CD14-positive monocyte (primary cell): ENCODE data around the gene OAT. TPM values are rescaled to one million over a fixed set of nuclear protein-coding genes. Genes with fewer than 3 reads are reported as not detected.

Experiments
- DNase-seq, 3 donors: peaks; one replicate each; pipeline ENCODE4 v3.0.0-alpha.2; 2011 to 2022
- H2AFZ ChIP-seq: 2 replicates; pipeline ENCODE4 v1.6.0; 2012; ENCODE audit warnings: mild to moderate bottlenecking, low read depth, low read length, inconsistent platforms; ENCODE audit not compliant: insufficient read depth, poor library complexity, severe bottlenecking
- H3K27ac ChIP-seq, 2 donors: 1 replicate in 1 of 2; 2 replicates in 1 of 2; pipeline ENCODE4 v1.5.1; 2012 to 2013; ENCODE audit warnings: low read length in 2 of 2, control low read depth in 1 of 2, inconsistent platforms in 1 of 2, low read depth in 1 of 2, mild to moderate bottlenecking in 1 of 2
- H3K27me3 ChIP-seq, 2 donors: one replicate each; pipeline versions ENCODE4 v1.6.0 to v1.6.1; 2011 to 2013; ENCODE audit warnings: low read length in 2 of 2; ENCODE audit not compliant: control insufficient read depth in 2 of 2, insufficient read depth in 2 of 2
- H3K36me3 ChIP-seq, 2 donors: replicated peaks in 1 of 2; 1 replicate in 1 of 2; 2 replicates in 1 of 2; pipeline versions ENCODE4 v1.5.1 to v1.6.1; 2012 to 2013; ENCODE audit warnings: low read length in 2 of 2, control low read depth in 1 of 2, inconsistent platforms in 1 of 2, mild to moderate bottlenecking in 1 of 2; ENCODE audit not compliant: insufficient read depth in 2 of 2, control insufficient read depth in 1 of 2
- H3K4me1 ChIP-seq, 2 donors: 1 replicate in 1 of 2; 2 replicates in 1 of 2; pipeline versions ENCODE4 v1.5.1 to v1.6.1; 2012 to 2013; ENCODE audit warnings: low read length in 2 of 2, control low read depth in 1 of 2, inconsistent platforms in 1 of 2, mild to moderate bottlenecking in 1 of 2, moderate library complexity in 1 of 2; ENCODE audit not compliant: insufficient read depth in 2 of 2, control insufficient read depth in 1 of 2
- H3K4me2 ChIP-seq: replicated peaks from 2 replicates; pipeline ENCODE3; 2012; ENCODE audit warnings: low read length, moderate library complexity, mild to moderate bottlenecking; ENCODE audit not compliant: poor library complexity, severe bottlenecking; ENCODE audit errors: extremely low read depth
- H3K4me3 ChIP-seq, 3 experiments: fragments of 200-600 bp in 1 of 3; sonication (generic) in 1 of 3; replicated peaks in 1 of 3; 1 replicate in 2 of 3; 2 replicates in 1 of 3; pipeline ENCODE4 v1.5.1; 2011 to 2013; ENCODE audit warnings: low read length in 3 of 3, mild to moderate bottlenecking in 3 of 3, control low read depth in 2 of 3, low read depth in 2 of 3, inconsistent platforms in 1 of 3, moderate library complexity in 1 of 3
- H3K79me2 ChIP-seq: 2 replicates; pipeline ENCODE4 v1.6.0; 2012; ENCODE audit warnings: mild to moderate bottlenecking, control low read depth, inconsistent platforms, low read length, moderate library complexity; ENCODE audit not compliant: insufficient read depth
- H3K9ac ChIP-seq: 2 replicates; pipeline ENCODE4 v1.6.0; 2017; ENCODE audit warnings: low read length, mild to moderate bottlenecking; ENCODE audit not compliant: insufficient read depth, poor library complexity, severe bottlenecking
- H3K9me3 ChIP-seq, 2 donors: replicated peaks in 1 of 2; 1 replicate in 1 of 2; 2 replicates in 1 of 2; pipeline versions ENCODE4 v1.5.1 to v1.6.1; 2012 to 2013; ENCODE audit warnings: low read length in 2 of 2, control low read depth in 1 of 2; ENCODE audit not compliant: control insufficient read depth in 1 of 2, insufficient read depth in 1 of 2
- H4K20me1 ChIP-seq: 2 replicates; pipeline ENCODE4 v1.6.0; 2012; ENCODE audit warnings: mild to moderate bottlenecking, low read length, control low read depth, moderate library complexity; ENCODE audit not compliant: insufficient read depth
- H3K27ac Mint-ChIP-seq, 7 donors: one replicate each; pipeline ENCODE4 v1.8.0; 2020; ENCODE audit warnings: mild to moderate bottlenecking in 7 of 7, mixed read lengths in 7 of 7, moderate library complexity in 6 of 7, inconsistent platforms in 2 of 7
- H3K27me3 Mint-ChIP-seq, 3 donors: one replicate each; pipeline ENCODE4 v1.8.0; 2021 to 2022; ENCODE audit warnings: low read depth in 3 of 3, mild to moderate bottlenecking in 3 of 3, mixed read lengths in 3 of 3, moderate library complexity in 3 of 3, inconsistent platforms in 1 of 3
- H3K36me3 Mint-ChIP-seq, 2 donors: one replicate each; pipeline ENCODE4 v1.8.0; 2020; ENCODE audit warnings: mixed read lengths in 2 of 2, inconsistent platforms in 1 of 2, mild to moderate bottlenecking in 1 of 2
- H3K4me1 Mint-ChIP-seq: one replicate; pipeline ENCODE4 v1.8.0; 2020; ENCODE audit warnings: mild to moderate bottlenecking, mixed read lengths
- H3K4me3 Mint-ChIP-seq, 2 donors: one replicate each; pipeline ENCODE4 v1.8.0; 2020; ENCODE audit warnings: mild to moderate bottlenecking in 2 of 2, mixed read lengths in 2 of 2, moderate library complexity in 1 of 2
- H3K9me3 Mint-ChIP-seq, 7 donors: one replicate each; pipeline ENCODE4 v1.8.0; 2020 to 2022; ENCODE audit warnings: mixed read lengths in 7 of 7, mild to moderate bottlenecking in 6 of 7, moderate library complexity in 6 of 7, inconsistent platforms in 2 of 7
- CTCF ChIP-seq: fragments of 200-600 bp; IDR thresholded peaks from one replicate; pipeline ENCODE4 v1.8.0; 2022; ENCODE audit warnings: antibody characterized with exemption, mild to moderate bottlenecking
- WGBS: methylation state at CpG from one replicate; pipeline ENCODE4 v1.1.5; 2013; ENCODE audit warnings: missing lambda C conversion rate; ENCODE audit not compliant: insufficient coverage; 5-methylcytosine and 5-hydroxymethylcytosine counted together
- intact Hi-C, 2 donors: fragments of 100-400 bp; cut with micrococcal nuclease; formaldehyde crosslinking; loops; one replicate each; pipeline versions ENCODE4 v1.15.0 to v1.15.1; 2023
- polyA plus RNA-seq, 3 donors: library from polyadenylated mRNA; depleted of rRNA in 1 of 3; unstranded in 2 of 3; stranded (reverse) in 1 of 3; fragments of 300-500 nt in 2 of 3; fragments of >200 nt in 1 of 3; fragmentation: Illumina TruSeq in 2 of 3; gene quantifications; 1 replicate in 2 of 3; 2 replicates in 1 of 3; pipeline ENCODE4 v1.2.3, GENCODE V29; 2012 to 2021

The OAT gene
- polyA plus RNA-seq, 3 donors, result 83.5 to 89.6 (median 87.3) TPM

GRCh38 chr10:124462348-124462695, 43.6 kb upstream of the OAT start:
- Histone ChIP-seq H4K20me1 (peaks cover 6% of the 10 kb centered on the region), H3K4me2 (peak overlapping the region; percentile 85), H3K9me3 (no peaks in the 10 kb centered on the region), H3K27me3 (peaks cover 0 to 7% of the 10 kb centered on the region in 2 donors), H3K36me3 (no peaks in the 10 kb centered on the region), H3K4me1 (peaks cover 17 to 23% of the 10 kb centered on the region in 2 donors), H3K79me2 (no peaks in the 10 kb centered on the region), H2AFZ (peak overlapping the region; percentile 94), H3K9ac (peak overlapping the region; percentile 77), H3K27ac (peak overlapping the region in 1 of 2 donors; percentile 84), H3K4me3 (peak overlapping the region; percentile 51 to 87 (median 86))
- intact Hi-C loops, result loop anchor here in 1 of 2 donors (10.0 kb wide), 1 partner anchor 1308 kb away; the partner anchor contains the start of gene BUB3
- Mint-ChIP-seq H3K27ac (peak overlapping the region in 3 of 7 donors; percentile 63 to 89 (median 86)), H3K9me3 (peaks cover 0 to 3% (median 0%) of the 10 kb centered on the region in 7 donors), H3K4me1 (peaks cover 29% of the 10 kb centered on the region), H3K27me3 (peaks cover 6 to 19% (median 11%) of the 10 kb centered on the region in 3 donors), H3K4me3 (peak overlapping the region; percentile 86 to 87), H3K36me3 (peaks cover 0 to under 1% of the 10 kb centered on the region in 2 donors)
- 63% methylated on average over 2 of the region's 8 CpGs for WGBS
- no peak for TF ChIP-seq CTCF
- no peak for DNase-seq

GRCh38 chr10:124461642-124462347, 43.1 kb upstream of the OAT start, which contains the start of gene LHPP:
LHPP (plus strand) TSS chr10:124461823; CDS start chr10:124461863, 40 bp downstream.
- Histone ChIP-seq H3K27me3 (peaks cover 0 to 9% of the 10 kb centered on the region in 2 donors), H4K20me1 (peaks cover 6% of the 10 kb centered on the region), H3K4me3 (peak within 1 kb of the TSS; percentile 51 to 87 (median 86)), H3K4me2 (peak within 1 kb of the TSS; percentile 85), H3K9me3 (no peaks in the 10 kb centered on the region), H2AFZ (peak within 1 kb of the TSS; percentile 94), H3K4me1 (peaks cover 17 to 23% of the 10 kb centered on the region in 2 donors), H3K27ac (peak within 1 kb of the TSS; percentile 46 to 84), H3K79me2 (no peaks in the 10 kb centered on the region), H3K36me3 (no peaks in the 10 kb centered on the region), H3K9ac (peak within 1 kb of the TSS; percentile 77)
- peak; percentile 74 to 81 (median 81) for DNase-seq
- 1% methylated on average over 81 of the region's 81 CpGs for WGBS
- Mint-ChIP-seq H3K36me3 (no peaks in the 10 kb centered on the region), H3K9me3 (peaks cover 0 to 3% (median 0%) of the 10 kb centered on the region in 7 donors), H3K4me1 (peaks cover 29% of the 10 kb centered on the region), H3K4me3 (peak within 1 kb of the TSS; percentile 86 to 97), H3K27me3 (peaks cover 7 to 22% (median 17%) of the 10 kb centered on the region in 3 donors), H3K27ac (peak within 1 kb of the TSS; percentile 83 to 98 (median 93))
- intact Hi-C loops, result loop anchor here in 1 of 2 donors (10.0 kb wide), 1 partner anchor 1307 kb away; the partner anchor contains the start of gene BUB3
- peak; percentile 70 for TF ChIP-seq CTCF
